IMR-90 (cell line): ENCODE results near the gene PAX9. TPM values are rescaled to one million over a fixed set of nuclear protein-coding genes. Genes with fewer than 3 reads are reported as not detected.
"Not testable (repeated sequence)": the region's sequence is repeated elsewhere in the genome, so short reads cannot be mapped to it uniquely, and the experiment has no call there.

Source experiments
- ATAC-seq: fragments of 200-7000 bp; cut with Tn5 transposase; 2 replicates; pipeline ENCODE4 v1.9.1; 2020; ENCODE audit warnings: low read depth, mild to moderate bottlenecking, moderate library complexity
- BruUV-seq: library from RNA; stranded (reverse); fragments of 400-500 nt; replicated peaks from 2 replicates; lab custom pipeline; 2021; lab: Mats Ljungman, UMichigan
- CTCF ChIA-PET: fragments of 300-600 bp; formaldehyde crosslinking; extraction: SDS; loops from one replicate; lab custom pipeline; 2021; ENCODE audit warnings: antibody characterized with exemption; lab: Yijun Ruan, JAX
- POLR2A ChIA-PET: fragments of 300-600 bp; sonication (Branson Sonifier 250); formaldehyde crosslinking; loops from one replicate; lab custom pipeline; 2022; ENCODE audit warnings: antibody characterized with exemption; ENCODE audit not compliant: unreplicated experiment; lab: Charles Lee
- DNase-seq: peaks from one replicate; pipeline ENCODE4 v3.0.0; 2013
- H2AFZ ChIP-seq: replicated peaks from 2 replicates; pipeline ENCODE3; 2013; ENCODE audit warnings: low read length, mild to moderate bottlenecking; ENCODE audit not compliant: poor library complexity
- H2AK5ac ChIP-seq: 2 replicates; pipeline ENCODE4 v1.6.1; 2013; ENCODE audit warnings: low read depth, low read length, inconsistent platforms
- H2AK9ac ChIP-seq: replicated peaks from 2 replicates; pipeline ENCODE3; 2013; ENCODE audit warnings: mild to moderate bottlenecking, low read depth, low read length, moderate library complexity; ENCODE audit not compliant: poor library complexity
- H2BK120ac ChIP-seq: 2 replicates; pipeline ENCODE4 v1.6.1; 2013; ENCODE audit warnings: low read depth, low read length, inconsistent platforms
- H2BK15ac ChIP-seq: 3 replicates; pipeline ENCODE4 v1.6.1; 2013; ENCODE audit warnings: low read depth, low read length, inconsistent platforms
- H2BK20ac ChIP-seq: 2 replicates; pipeline ENCODE4 v1.6.1; 2013; ENCODE audit warnings: low read depth, mild to moderate bottlenecking, inconsistent platforms, low read length, moderate library complexity
- H2BK5ac ChIP-seq: 2 replicates; pipeline ENCODE4 v1.6.1; 2013; ENCODE audit warnings: mild to moderate bottlenecking, low read depth, low read length, inconsistent platforms; ENCODE audit not compliant: poor library complexity, severe bottlenecking
- H3K14ac ChIP-seq: replicated peaks from 2 replicates; pipeline ENCODE4 v1.6.1; 2013; ENCODE audit warnings: low read depth, low read length, inconsistent platforms
- H3K18ac ChIP-seq: 2 replicates; pipeline ENCODE4 v1.6.1; 2013; ENCODE audit warnings: low read depth, low read length, control low read depth
- H3K23ac ChIP-seq: 2 replicates; pipeline ENCODE4 v1.6.1; 2013; ENCODE audit warnings: low read depth, low read length, inconsistent platforms
- H3K27ac ChIP-seq: 2 replicates; pipeline ENCODE4 v1.5.1; 2013; ENCODE audit warnings: mild to moderate bottlenecking, control low read depth, low read length; ENCODE audit not compliant: insufficient read depth
- H3K27me3 ChIP-seq: 2 replicates; pipeline ENCODE4 v1.6.1; 2013; ENCODE audit warnings: low read length; ENCODE audit not compliant: control insufficient read depth, insufficient read depth
- H3K36me3 ChIP-seq: 2 replicates; pipeline ENCODE4 v1.6.1; 2013; ENCODE audit warnings: low read length, mixed read lengths; ENCODE audit not compliant: control insufficient read depth, insufficient read depth
- H3K4ac ChIP-seq: 2 replicates; pipeline ENCODE4 v1.6.1; 2013; ENCODE audit warnings: low read depth, low read length, inconsistent platforms
- H3K4me1 ChIP-seq: 2 replicates; pipeline ENCODE4 v1.6.1; 2013; ENCODE audit warnings: low read length, mixed read lengths; ENCODE audit not compliant: control insufficient read depth, insufficient read depth
- H3K4me2 ChIP-seq: 2 replicates; pipeline ENCODE4 v1.6.1; 2013; ENCODE audit warnings: low read depth, mild to moderate bottlenecking, control low read depth, low read length, moderate library complexity
- H3K4me3 ChIP-seq: 2 replicates; pipeline ENCODE4 v1.5.1; 2013; ENCODE audit warnings: low read depth, mild to moderate bottlenecking, control low read depth, low read length, moderate library complexity; ENCODE audit not compliant: insufficient read depth
- H3K56ac ChIP-seq: 2 replicates; pipeline ENCODE4 v1.6.1; 2013; ENCODE audit warnings: low read length, inconsistent platforms; ENCODE audit not compliant: insufficient read depth; ENCODE audit errors: extremely low read depth
- H3K79me1 ChIP-seq, 2 experiments: 2 replicates each; pipeline ENCODE4 v1.6.1; 2013; ENCODE audit warnings: low read length in 2 of 2, inconsistent platforms in 1 of 2, low read depth in 1 of 2
- H3K9ac ChIP-seq: 2 replicates; pipeline ENCODE4 v1.6.1; 2013; ENCODE audit warnings: low read depth, low read length, control low read depth
- H3K9me1 ChIP-seq: 2 replicates; pipeline ENCODE4 v1.6.1; 2013; ENCODE audit warnings: low read length, inconsistent platforms; ENCODE audit not compliant: insufficient read depth
- H3K9me3 ChIP-seq: 2 replicates; pipeline ENCODE4 v1.6.1; 2013; ENCODE audit warnings: low read length; ENCODE audit not compliant: control insufficient read depth, insufficient read depth
- H4K20me1 ChIP-seq: 2 replicates; pipeline ENCODE4 v1.6.1; 2013; ENCODE audit warnings: low read length, inconsistent platforms; ENCODE audit not compliant: insufficient read depth
- H4K5ac ChIP-seq: 2 replicates; pipeline ENCODE4 v1.6.1; 2013; ENCODE audit warnings: mild to moderate bottlenecking, low read depth, low read length, control low read depth
- H4K8ac ChIP-seq, 2 experiments: 2 replicates each; pipeline ENCODE4 v1.6.1; 2013; ENCODE audit warnings: low read depth in 2 of 2, low read length in 2 of 2, control low read depth in 1 of 2, inconsistent platforms in 1 of 2
- H4K91ac ChIP-seq: 2 replicates; pipeline ENCODE4 v1.6.1; 2013; ENCODE audit warnings: low read depth, low read length, inconsistent platforms; ENCODE audit not compliant: insufficient read depth
- WGBS, 2 experiments: methylation state at CpG; one replicate each; pipeline versions ENCODE4 v1.1.5 to v1.1.7; 2013; ENCODE audit warnings: missing lambda C conversion rate in 2 of 2; ENCODE audit not compliant: insufficient read length in 1 of 2; ENCODE audit errors: extremely low coverage in 2 of 2; 5-methylcytosine and 5-hydroxymethylcytosine counted together
- dilution Hi-C: fragments of 300-500 bp; cut with HindIII; formaldehyde crosslinking; loops from one replicate; pipeline ENCODE4 v1.14.3; 2018; ENCODE audit warnings: low sequenced_read_pairs; ENCODE audit not compliant: unreplicated experiment
- in situ Hi-C: fragments of 300-500 bp; cut with MboI; formaldehyde crosslinking; loops from 3 replicates; pipeline ENCODE4 v1.14.3; 2019; ENCODE audit warnings: low sequenced_read_pairs, inconsistent platforms, mixed read lengths
- intact Hi-C: fragments of 100-400 bp; cut with micrococcal nuclease; formaldehyde crosslinking; loops from 2 replicates; pipeline ENCODE4 v1.10.0; 2022
- polyA plus RNA-seq, 3 experiments: library from polyadenylated mRNA; depleted of rRNA; stranded (reverse); fragments of >200 nt; gene quantifications; 2 replicates each; pipeline ENCODE4 v1.2.3, GENCODE V29; 2012; ENCODE audit warnings: low replicate concordance in 1 of 3
- total RNA-seq: library from RNA; depleted of rRNA; stranded (reverse); fragments of >200 nt; gene quantifications from 2 replicates; pipeline ENCODE4 v1.2.3, GENCODE V29; 2012

PAX9 gene
- total and polyA plus RNA-seq, 2 of the 4 experiments (the other 2 are of a cell fraction) = not detected

DNA sequence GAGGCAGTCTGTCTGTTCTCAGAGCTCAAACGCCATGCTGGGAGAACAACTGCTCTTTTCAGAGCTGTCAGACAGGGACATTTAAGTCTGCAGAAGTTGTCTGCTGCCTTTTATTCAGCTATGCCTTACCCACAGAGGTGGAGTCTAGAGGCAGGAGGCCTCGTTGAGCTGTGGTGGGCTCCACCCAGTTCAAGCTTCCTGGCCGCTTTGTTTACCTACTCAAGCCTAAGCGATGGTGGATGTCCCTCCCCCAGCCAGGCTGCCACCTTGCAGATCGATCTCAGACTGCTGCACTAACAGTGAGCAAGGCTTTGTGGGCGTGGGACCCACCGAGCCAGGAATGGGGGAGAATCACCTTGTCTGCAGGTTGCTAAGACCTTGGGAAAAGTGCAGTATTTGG is 37.8 kb downstream of the PAX9 start:
- H3K4me3 ChIP-seq, H4K5ac ChIP-seq, H3K23ac ChIP-seq, H2AK5ac ChIP-seq, H2BK120ac ChIP-seq, H2AFZ ChIP-seq, intact Hi-C loops, H2BK15ac ChIP-seq, H2AK9ac ChIP-seq, H3K4me2 ChIP-seq, H3K4me1 ChIP-seq, H3K27ac ChIP-seq, H4K8ac ChIP-seq, H3K56ac ChIP-seq, in situ Hi-C loops, H4K91ac ChIP-seq, H3K36me3 ChIP-seq, H3K18ac ChIP-seq, H3K27me3 ChIP-seq, H2BK5ac ChIP-seq, dilution Hi-C loops, H3K9ac ChIP-seq, H3K9me1 ChIP-seq, H3K79me1 ChIP-seq, H3K4ac ChIP-seq, ATAC-seq, H4K20me1 ChIP-seq, CTCF ChIA-PET, H2BK20ac ChIP-seq, H3K14ac ChIP-seq, BruUV-seq, DNase-seq, H3K9me3 ChIP-seq, POLR2A ChIA-PET: not testable (repeated sequence)
- WGBS, 2 experiments = no CpG with 5 or more reads among the region's 7 CpGs
